ENCODE results near the gene LRRN2. TPM values are rescaled to one million over a fixed set of nuclear protein-coding genes. Genes with fewer than 3 reads are reported as not detected.

Gene LRRN2
- total and polyA plus RNA-seq, 9 of the 15 experiments (the other 6 are each of a cell fraction or from before 2014, with no cell fraction given), result 0.05 TPM; not detected in 8

GRCh38 chr1:204641455-204641854, 44.1 kb downstream of the LRRN2 start:
- TF ChIP-seq SFPQ (IDR thresholded peaks at IDR 0.05; ENCODE audit: low read depth, low read length), result no peak
- no peak for TF ChIP-seq ZNF644 (tag; IDR thresholded peaks at IDR 0.05; ENCODE audit: low read depth)
- TF ChIP-seq EHMT2 (IDR thresholded peaks at IDR 0.05), result no peak
- TF ChIP-seq SNIP1 (IDR thresholded peaks at IDR 0.05; ENCODE audit: low read depth), result no peak
- TF ChIP-seq GTF2F1 (IDR thresholded peaks at IDR 0.05; ENCODE audit: low read depth, low read length), result no peak
- 0 out of 2 replicates have a peak, but pooled peaks have one; percentile 24 for TF ChIP-seq BCOR (IDR thresholded peaks at IDR 0.05)
- peak; percentile 86 for TF ChIP-seq RBM25 (IDR thresholded peaks at IDR 0.05; ENCODE audit: low read depth, low read length, severe bottlenecking)
- no peak for TF ChIP-seq CREB3L1 (IDR thresholded peaks at IDR 0.05; ENCODE audit: borderline replicate concordance, low read depth)
- peak; percentile 68 for TF ChIP-seq ZFP36 (IDR thresholded peaks at IDR 0.05; ENCODE audit: low read depth, low read length, partially characterized antibody)
- TF ChIP-seq FOXK2 (conservative IDR thresholded peaks at IDR 0.05 in 1 of 2, IDR thresholded peaks at IDR 0.05 in 1 of 2; ENCODE audit: low read depth in 2 of 2), result no peak
- no peak for TF ChIP-seq PURB (CRISPR knock-in tag; IDR thresholded peaks at IDR 0.05; ENCODE audit: low read depth)
- TF ChIP-seq E4F1 (CRISPR knock-in tag; IDR thresholded peaks at IDR 0.05; ENCODE audit: borderline replicate concordance), result no peak
- Histone ChIP-seq H3K27me3 (ENCODE audit: control insufficient read depth in 2 of 2, insufficient read depth in 2 of 2, low read length in 2 of 2) (peaks cover 25 to 47% of the 10 kb centered on the region in 2 experiments), H3K4me2 (ENCODE audit: insufficient read depth, low read length) (no peak overlapping the region), H3K9me1 (ENCODE audit: control insufficient read depth, insufficient read depth, low read length) (no peaks in the 10 kb centered on the region), H3K4me3 (no peak overlapping the region), H3K79me2 (ENCODE audit: control insufficient read depth, insufficient read depth, low read length) (no peaks in the 10 kb centered on the region), H3K27ac (ENCODE audit: extremely low read depth, low read depth, low read length) (no peak overlapping the region), H2AFZ (ENCODE audit: low read depth, low read length) (no peak overlapping the region), H3K9ac (ENCODE audit: insufficient read depth in 1 of 2, low read depth in 2 of 2, low read length in 2 of 2) (no peak overlapping the region), H4K20me1 (replicated peaks; ENCODE audit: control insufficient read depth, insufficient read depth, low read length) (no peaks in the 10 kb centered on the region), H3K9me3 (replicated peaks; ENCODE audit: control insufficient read depth, insufficient read depth, low read depth, low read length) (0 out of 2 replicates have a peak, but pooled peaks cover 3% of the 10 kb centered on the region), H3K4me1 (replicated peaks in 1 of 2; ENCODE audit: control insufficient read depth in 2 of 2, insufficient read depth in 2 of 2, low read length in 2 of 2) (peaks cover 0 to 3% of the 10 kb centered on the region in 2 experiments; a peak in 1 of 5 replicates), H3K36me3 (ENCODE audit: control insufficient read depth, insufficient read depth, low read length) (no peaks in the 10 kb centered on the region)
- CTCF ChIA-PET (ENCODE audit: low intra/inter-chr PET ratio), result no interaction called here
- 7% methylated on average over 1 of the region's 1 CpG for WGBS (ENCODE audit: insufficient coverage, low coverage, missing lambda C conversion rate)
- POLR2A ChIA-PET, result interaction anchor here (0.6 to 1.3 kb wide), 6 partner anchors 9 to 196 kb away, joined by 3 to 6 read pairs (median 4); no protein-coding TSS in a partner anchor
- ATAC-seq (no peak), DNase-seq (ENCODE audit: extremely low read depth in 1 of 4, low spot score in 3 of 4) (no peak), FAIRE-seq (no peak)
- in situ Hi-C loops (cut with MboI) (no loop called here), intact Hi-C loops (cut with micrococcal nuclease) (no loop called here)
- no TSS peak for BruUV-seq (replicated peaks)

All from K562 (cell line).